OCI-LY1 (cell line): ENCODE data around the gene THUMPD1.

Experiments
- H2AFZ ChIP-seq: fragments of 200-600 bp; sonication (generic), shearing (Covaris generic); 2 replicates; pipeline ENCODE4 v1.6.0; 2014; ENCODE audit warnings: antibody characterized with exemption, mild to moderate bottlenecking, low read length
- H3F3A ChIP-seq: fragments of 200-600 bp; sonication (generic), shearing (Covaris generic); 2 replicates; pipeline ENCODE4 v1.6.0; 2014; ENCODE audit warnings: mild to moderate bottlenecking, antibody characterized with exemption, low read length, moderate library complexity; ENCODE audit not compliant: insufficient read depth
- H3K27ac ChIP-seq: fragments of 200-600 bp; sonication (generic); 2 replicates; pipeline ENCODE4 v1.5.1; 2014; ENCODE audit warnings: low read length, mixed run types, mild to moderate bottlenecking, low read depth; ENCODE audit not compliant: poor library complexity, severe bottlenecking
- H3K27me3 ChIP-seq: fragments of 200-600 bp; sonication (generic); 2 replicates; pipeline ENCODE4 v1.6.0; 2014; ENCODE audit warnings: antibody characterized with exemption, mild to moderate bottlenecking, low read length, moderate library complexity; ENCODE audit not compliant: insufficient read depth
- H3K36me3 ChIP-seq: fragments of 200-600 bp; sonication (generic); 2 replicates; pipeline ENCODE4 v1.6.1; 2014; ENCODE audit warnings: mild to moderate bottlenecking, antibody characterized with exemption, low read length, moderate library complexity, mixed read lengths; ENCODE audit not compliant: insufficient read depth
- H3K4me1 ChIP-seq: fragments of 200-600 bp; sonication (generic); 2 replicates; pipeline ENCODE4 v1.5.1; 2014; ENCODE audit warnings: mild to moderate bottlenecking, low read length, moderate library complexity; ENCODE audit not compliant: insufficient read depth, severe bottlenecking
- H3K4me2 ChIP-seq: fragments of 200-600 bp; sonication (generic), shearing (Covaris generic); 2 replicates; pipeline ENCODE4 v1.6.1; 2014; ENCODE audit warnings: low read length
- H3K4me3 ChIP-seq: fragments of 200-600 bp; sonication (generic); 2 replicates; pipeline ENCODE4 v1.5.1; 2014; ENCODE audit warnings: low read length, low read depth, mild to moderate bottlenecking, mixed read lengths; ENCODE audit not compliant: poor library complexity, severe bottlenecking
- H3K79me2 ChIP-seq: fragments of 200-600 bp; shearing (Covaris generic); 2 replicates; pipeline ENCODE4 v1.6.1; 2016; ENCODE audit warnings: mixed run types, low read length, mixed read lengths; ENCODE audit not compliant: insufficient read depth
- H3K9ac ChIP-seq: fragments of 200-600 bp; sonication (generic), shearing (Covaris generic); 2 replicates; pipeline ENCODE4 v1.6.1; 2014; ENCODE audit warnings: mild to moderate bottlenecking, low read length, mixed read lengths
- H3K9me2 ChIP-seq: fragments of 200-600 bp; sonication (generic), shearing (Covaris generic); 2 replicates; pipeline ENCODE4 v1.6.1; 2014; ENCODE audit warnings: low read depth, mild to moderate bottlenecking, low read length, mixed read lengths
- H3K9me3 ChIP-seq: fragments of 200-600 bp; shearing (Covaris generic); 2 replicates; pipeline ENCODE4 v1.6.1; 2014; ENCODE audit warnings: low read length, mixed read lengths
- H4K20me1 ChIP-seq: fragments of 200-600 bp; sonication (generic), shearing (Covaris generic); 2 replicates; pipeline ENCODE4 v1.6.0; 2016; ENCODE audit warnings: mild to moderate bottlenecking, low read length; ENCODE audit not compliant: insufficient read depth
- EZH2 ChIP-seq: fragments of 200-600 bp; sonication (generic), shearing (Covaris generic); IDR thresholded peaks from 2 replicates; pipeline ENCODE4 v1.8.0; 2017; ENCODE audit warnings: borderline replicate concordance, mixed run types, mild to moderate bottlenecking, antibody characterized with exemption, low read length, moderate library complexity, mixed read lengths
- TF ChIP-seq, protein P1 (sequence below): fragments of 200-600 bp; sonication (generic), shearing (Covaris generic); IDR thresholded peaks from 2 replicates; pipeline ENCODE4 v1.5.1; 2017; ENCODE audit warnings: mild to moderate bottlenecking, antibody characterized with exemption, low read length, moderate library complexity, mixed read lengths

THUMPD1 gene

GRCh38 chr16:20750558-20750957, 8.9 kb upstream of the THUMPD1 start:
- H3K27me3 ChIP-seq, result no peaks in the 10 kb centered on the region
- no peaks in the 10 kb centered on the region for H3F3A ChIP-seq
- no peaks in the 10 kb centered on the region for H3K36me3 ChIP-seq
- no peak overlapping the region for H3K4me2 ChIP-seq
- H4K20me1 ChIP-seq, result no peaks in the 10 kb centered on the region
- H3K9me3 ChIP-seq, result peaks cover 11% of the 10 kb centered on the region
- TF ChIP-seq EZH2, result no peak
- TF ChIP-seq, protein P1, sequence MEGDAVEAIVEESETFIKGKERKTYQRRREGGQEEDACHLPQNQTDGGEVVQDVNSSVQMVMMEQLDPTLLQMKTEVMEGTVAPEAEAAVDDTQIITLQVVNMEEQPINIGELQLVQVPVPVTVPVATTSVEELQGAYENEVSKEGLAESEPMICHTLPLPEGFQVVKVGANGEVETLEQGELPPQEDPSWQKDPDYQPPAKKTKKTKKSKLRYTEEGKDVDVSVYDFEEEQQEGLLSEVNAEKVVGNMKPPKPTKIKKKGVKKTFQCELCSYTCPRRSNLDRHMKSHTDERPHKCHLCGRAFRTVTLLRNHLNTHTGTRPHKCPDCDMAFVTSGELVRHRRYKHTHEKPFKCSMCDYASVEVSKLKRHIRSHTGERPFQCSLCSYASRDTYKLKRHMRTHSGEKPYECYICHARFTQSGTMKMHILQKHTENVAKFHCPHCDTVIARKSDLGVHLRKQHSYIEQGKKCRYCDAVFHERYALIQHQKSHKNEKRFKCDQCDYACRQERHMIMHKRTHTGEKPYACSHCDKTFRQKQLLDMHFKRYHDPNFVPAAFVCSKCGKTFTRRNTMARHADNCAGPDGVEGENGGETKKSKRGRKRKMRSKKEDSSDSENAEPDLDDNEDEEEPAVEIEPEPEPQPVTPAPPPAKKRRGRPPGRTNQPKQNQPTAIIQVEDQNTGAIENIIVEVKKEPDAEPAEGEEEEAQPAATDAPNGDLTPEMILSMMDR, result no peak
- H3K9me2 ChIP-seq, result no peaks in the 10 kb centered on the region
- H3K9ac ChIP-seq, result no peak overlapping the region
- no peaks in the 10 kb centered on the region for H3K79me2 ChIP-seq
- no peak overlapping the region for H2AFZ ChIP-seq
- H3K4me3 ChIP-seq, result no peak overlapping the region
- no peaks in the 10 kb centered on the region for H3K4me1 ChIP-seq
- H3K27ac ChIP-seq, result no peak overlapping the region

DNA sequence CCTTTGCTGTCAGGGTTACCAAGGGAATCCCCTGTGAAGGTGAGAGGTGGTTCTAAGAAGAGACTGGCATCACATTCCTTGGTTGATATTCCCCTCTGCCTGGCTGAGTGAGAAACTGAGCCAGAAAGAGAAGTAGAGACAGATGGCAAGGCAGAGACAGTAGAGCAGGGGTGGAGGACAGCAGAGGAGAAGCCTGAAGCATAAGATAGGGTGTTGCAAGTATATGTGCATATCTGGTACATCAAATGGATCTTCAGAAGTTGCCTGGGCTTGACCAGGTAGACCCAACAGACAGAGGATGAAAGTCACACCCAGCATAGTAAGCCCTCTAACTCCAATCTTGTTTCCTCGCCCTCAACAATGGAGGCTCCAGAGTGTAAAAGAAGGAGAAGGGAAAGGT, 7.9 kb upstream of the THUMPD1 start:
- Histone ChIP-seq H3K79me2 (no peaks in the 10 kb centered on the region), H3K27ac (no peak overlapping the region), H3K36me3 (no peaks in the 10 kb centered on the region), H3K4me2 (no peak overlapping the region), H3F3A (no peaks in the 10 kb centered on the region), H3K4me3 (no peak overlapping the region), H3K9ac (no peak overlapping the region), H2AFZ (no peak overlapping the region), H3K9me2 (no peaks in the 10 kb centered on the region), H4K20me1 (no peaks in the 10 kb centered on the region), H3K9me3 (peaks cover 11% of the 10 kb centered on the region), H3K4me1 (no peaks in the 10 kb centered on the region), H3K27me3 (no peaks in the 10 kb centered on the region)
- TF ChIP-seq, protein P1, result no peak
- no peak for TF ChIP-seq EZH2

- no peak overlapping the region for H3K4me2 ChIP-seq
- no peak overlapping the region for H3K4me3 ChIP-seq
- no peaks in the 10 kb centered on the region for H3K79me2 ChIP-seq
- H3F3A ChIP-seq, result no peaks in the 10 kb centered on the region
- no peaks in the 10 kb centered on the region for H3K36me3 ChIP-seq
- TF ChIP-seq, protein P1, result no peak
- no peak for TF ChIP-seq EZH2
- no peaks in the 10 kb centered on the region for H4K20me1 ChIP-seq
- no peaks in the 10 kb centered on the region for H3K27me3 ChIP-seq
- H2AFZ ChIP-seq, result no peak overlapping the region
- H3K27ac ChIP-seq, result no peak overlapping the region
- H3K9me2 ChIP-seq, result no peaks in the 10 kb centered on the region
- H3K9ac ChIP-seq, result no peak overlapping the region
- peaks cover 11% of the 10 kb centered on the region for H3K9me3 ChIP-seq
- no peaks in the 10 kb centered on the region for H3K4me1 ChIP-seq
Observed at GRCh38 chr16:20747030-20747816, 5.6 kb upstream of the THUMPD1 start.
